HepG2 (cell line): Measurements from ENCODE around the gene AFG1L. TPM values are rescaled to one million over a fixed set of nuclear protein-coding genes. Genes with fewer than 3 reads are reported as not detected.

Experiments used
- polyA plus RNA-seq, 8 experiments: library from polyadenylated mRNA; depleted of rRNA in 3 of 8; stranded (reverse) in 7 of 8; unstranded in 1 of 8; fragments of >200 nt; fragmentation: Illumina TruSeq in 4 of 8; extraction: Trizol in 4 of 8; gene quantifications; 2 replicates each; pipeline versions ENCODE4 v1.2.1 to v1.2.3, GENCODE V29; 2011 to 2016; ENCODE audit warnings: low read depth in 4 of 8, missing spikeins in 1 of 8, mixed read lengths in 1 of 8; ENCODE audit not compliant: insufficient read depth in 1 of 8
- small RNA-seq, 3 experiments: library from RNA; depleted of rRNA; stranded (forward); fragments of <200 nt; gene quantifications; one replicate each; pipeline ENCODE3, GENCODE V24; 2012; ENCODE audit warnings: low read depth in 2 of 3, low replicate concordance in 1 of 3; ENCODE audit not compliant: insufficient read length in 3 of 3, insufficient read depth in 2 of 3
- total RNA-seq, 5 experiments: library from RNA; depleted of rRNA; stranded (reverse); fragments of >200 nt; fragmentation: Illumina TruSeq; extraction: Trizol; gene quantifications; 2 replicates each; pipeline ENCODE4 v1.2.3, GENCODE V29; 2016; ENCODE audit warnings: low read depth in 1 of 5

Gene AFG1L
- total and polyA plus RNA-seq, 2 of the 13 experiments (the other 11 are each of a cell fraction or from before 2014, with no cell fraction given), result 3.1 to 14.0 TPM

Small RNAs within 50 kb of the gene (small RNA-seq; reads per million reads assigned to genes)
- gene AL356121.1, result 0 reads per million in 3 experiments
- gene AL391646.1, result 0 reads per million in 3 experiments
- gene RNA5SP212, result 0 reads per million in 3 experiments
- 0 to 0.97 (median 0.33) reads per million in 3 experiments for gene RNU6-1144P
- 0 reads per million in 3 experiments for gene RNU6-770P
- gene Z98742.2, result 0 reads per million in 3 experiments

Other genes with a start within 250 kb of the AFG1L start
- 13.9 and 20.5 TPM in 2 replicates for gene OSTM1, start 220.3 kb upstream of the AFG1L start, total RNA-seq (2016; rRNA removed; fragmentation: Illumina TruSeq; extraction: Trizol)
- 8.7 and 9.9 TPM in 2 replicates for gene OSTM1, start 220.3 kb upstream of the AFG1L start, polyA plus RNA-seq (2011; rRNA removed)
- not detected in 2 replicates for gene NR2E1, start 129.0 kb upstream of the AFG1L start, total RNA-seq (2016; rRNA removed; fragmentation: Illumina TruSeq; extraction: Trizol)
- gene NR2E1, start 129.0 kb upstream of the AFG1L start, polyA plus RNA-seq (2011; rRNA removed), result not detected in 2 replicates
- gene SNX3, start 34.0 kb upstream of the AFG1L start, total RNA-seq (2016; rRNA removed; fragmentation: Illumina TruSeq; extraction: Trizol), result 84.9 and 111 TPM in 2 replicates
- gene SNX3, start 34.0 kb upstream of the AFG1L start, polyA plus RNA-seq (2011; rRNA removed), result 161 and 226 TPM in 2 replicates